Measurements from ENCODE around the gene LBH. TPM values are rescaled to one million over a fixed set of nuclear protein-coding genes. Genes with fewer than 3 reads are reported as not detected.

LBH gene
- 73.8 and 87.7 TPM in 2 replicates for total RNA-seq

GRCh38 chr2:30231212-30231995 is at the start of gene LBH:
Gene LBH (plus strand): TSS chr2:30231534. CDS start chr2:30231739, 205 bp downstream.

Other genes with a start within 250 kb of the LBH start
- 104 and 139 TPM in 2 replicates for gene YPEL5, start 84.5 kb upstream of the LBH start, total RNA-seq
- gene LCLAT1, start 215.7 kb downstream of the LBH start, total RNA-seq, result 9.5 and 11.3 TPM in 2 replicates